Activated CD4-positive, alpha-beta T cell treated with anti-CD3 and anti-CD28 coated beads, Interleukin-2, Interleukin-6, amounts not matched to agents 100 ng/mL and 50 ng/mL, durations not matched to agents 16 hours and 8 hours (primary cell): ENCODE measurements around the gene HOXA10.

Source experiments
- DNase-seq: peaks from one replicate; pipeline ENCODE4 v3.0.0-alpha.2; 2020

Gene HOXA10

DNA sequence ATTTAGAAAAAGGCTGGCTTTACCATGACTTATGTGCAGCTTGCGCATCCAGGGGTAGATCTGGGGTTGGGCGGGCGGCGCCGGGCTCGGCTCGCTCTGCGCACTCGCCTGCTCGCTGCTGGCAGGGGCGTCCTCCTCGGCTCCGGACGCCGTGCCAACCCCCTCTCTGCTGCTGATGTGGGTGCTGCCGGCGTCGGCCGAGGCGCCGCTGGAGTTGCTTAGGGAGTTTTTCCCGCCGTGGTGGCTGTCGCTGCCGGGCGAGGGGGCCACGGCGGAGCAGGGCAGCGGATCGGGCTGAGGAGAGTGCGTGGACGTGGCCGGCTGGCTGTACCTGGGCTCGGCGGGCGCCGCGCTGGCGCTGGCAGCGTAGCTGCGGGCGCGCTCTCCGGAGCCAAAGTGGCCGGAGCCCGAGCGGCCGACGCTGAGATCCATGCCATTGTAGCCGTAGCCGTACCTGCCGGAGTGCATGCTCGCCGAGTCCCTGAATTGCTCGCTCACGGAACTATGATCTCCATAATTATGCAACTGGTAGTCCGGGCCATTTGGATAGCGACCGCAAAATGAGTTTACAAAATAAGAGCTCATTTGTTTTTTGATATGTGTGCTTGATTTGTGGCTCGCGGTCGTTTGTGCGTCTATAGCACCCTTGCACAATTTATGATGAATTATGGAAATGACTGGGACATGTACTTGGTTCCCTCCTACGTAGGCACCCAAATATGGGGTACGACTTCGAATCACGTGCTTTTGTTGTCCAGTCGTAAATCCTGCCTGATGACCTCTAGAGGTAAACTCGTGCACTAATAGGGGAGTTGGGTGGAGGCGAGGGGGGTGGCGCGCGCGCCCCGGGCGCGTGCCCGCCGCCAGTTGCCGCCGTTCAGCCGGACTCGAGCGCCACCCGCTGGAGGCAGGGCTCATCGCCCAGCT, 30.8 kb downstream of the HOXA10 start, which contains the start of gene HOXA5:
HOXA5 (minus strand) TSS at position 659 of the 927 bp plus-strand sequence; CDS start at position 585, 74 bp downstream.
- DNase-seq = no peak

DNA sequence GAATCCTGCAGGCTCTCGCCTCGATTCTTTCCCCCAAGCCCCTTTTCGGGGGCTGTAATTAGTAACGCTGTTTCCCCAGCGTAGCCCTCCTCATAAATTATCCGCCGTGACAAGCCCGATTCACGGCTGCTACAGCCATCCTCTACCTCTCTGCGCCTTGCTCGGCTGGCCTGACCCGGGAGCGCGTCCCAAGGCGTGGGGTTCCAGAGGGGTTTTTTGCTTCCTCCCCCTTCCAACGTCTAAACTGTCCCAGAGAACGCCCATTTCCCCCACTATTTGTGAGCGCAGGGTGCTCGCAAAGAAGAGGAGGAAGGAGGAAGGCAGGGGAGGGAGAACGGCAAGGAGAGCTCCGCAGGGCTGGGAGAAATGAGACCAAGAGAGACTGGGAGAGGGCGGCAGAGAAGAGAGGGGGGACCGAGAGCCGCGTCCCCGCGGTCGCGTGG, 31.5 kb downstream of the HOXA10 start:
- DNase-seq = no peak

DNA sequence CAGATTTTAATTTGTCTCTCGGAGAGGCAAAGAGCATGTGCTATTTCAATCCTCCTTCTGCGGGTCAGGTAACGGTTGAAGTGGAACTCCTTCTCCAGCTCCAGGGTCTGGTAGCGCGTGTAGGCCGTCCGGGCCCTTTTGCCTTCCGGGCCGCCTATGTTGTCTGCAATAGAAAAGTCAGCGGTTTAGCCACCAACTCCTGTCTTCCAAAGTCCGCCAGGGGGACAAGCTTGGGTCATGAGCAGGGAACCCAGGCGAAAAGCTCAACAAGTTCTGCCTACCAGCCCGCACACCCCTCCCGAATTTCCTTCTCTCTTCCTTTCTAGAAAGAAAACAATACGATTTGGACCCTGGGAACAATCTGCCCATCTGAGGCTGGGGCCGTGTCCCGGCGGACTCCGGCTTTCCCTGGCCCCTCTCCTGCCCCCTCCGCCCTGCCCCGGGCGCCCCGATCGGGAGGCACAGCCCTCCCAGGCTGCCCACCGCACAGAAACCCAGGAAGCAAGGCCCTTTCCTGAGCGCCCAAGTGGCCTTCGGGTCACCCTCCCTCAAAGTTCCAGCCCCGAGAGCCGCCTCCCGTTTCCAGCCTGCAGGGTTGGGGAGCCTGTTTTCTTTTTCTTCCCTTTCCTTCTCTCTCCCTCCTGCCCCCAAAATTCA, 32.1 kb downstream of the HOXA10 start:
- DNase-seq = no peak

DNA sequence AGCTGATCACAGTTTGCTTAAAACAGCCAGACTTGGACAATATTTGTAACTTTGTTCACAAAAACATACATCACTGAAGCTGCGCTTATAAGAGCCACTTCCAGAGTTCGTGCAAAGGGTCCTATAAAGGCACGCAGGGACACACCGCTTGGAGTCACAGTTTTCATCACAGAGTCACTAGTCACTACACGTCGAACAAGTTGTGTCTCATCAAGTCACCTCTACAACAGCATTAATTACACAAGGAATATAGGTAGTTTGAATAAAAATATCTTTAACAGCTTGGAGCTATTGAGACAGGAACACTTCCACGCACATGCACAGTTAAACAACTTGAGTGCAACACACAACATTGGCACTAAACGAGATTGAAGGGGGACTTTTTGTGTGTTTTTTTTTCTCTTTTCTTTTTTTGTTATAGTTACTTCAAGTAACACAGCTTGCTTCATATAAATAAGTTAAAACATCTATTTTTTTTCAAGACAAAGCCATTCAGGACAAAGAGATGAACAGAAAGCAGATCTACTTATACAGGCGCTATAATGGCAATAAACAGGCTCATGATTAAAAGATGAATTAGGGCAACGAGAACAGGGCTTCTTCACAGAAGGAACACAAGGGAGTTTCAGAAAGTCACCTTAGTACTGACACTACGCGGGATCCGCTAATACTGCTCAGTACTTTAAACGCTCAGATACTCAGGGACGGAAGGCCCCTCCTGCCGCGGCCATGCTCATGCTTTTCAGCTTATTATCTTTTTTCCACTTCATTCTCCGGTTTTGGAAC, 32.8 kb downstream of the HOXA10 start:
- no peak for DNase-seq

DNA sequence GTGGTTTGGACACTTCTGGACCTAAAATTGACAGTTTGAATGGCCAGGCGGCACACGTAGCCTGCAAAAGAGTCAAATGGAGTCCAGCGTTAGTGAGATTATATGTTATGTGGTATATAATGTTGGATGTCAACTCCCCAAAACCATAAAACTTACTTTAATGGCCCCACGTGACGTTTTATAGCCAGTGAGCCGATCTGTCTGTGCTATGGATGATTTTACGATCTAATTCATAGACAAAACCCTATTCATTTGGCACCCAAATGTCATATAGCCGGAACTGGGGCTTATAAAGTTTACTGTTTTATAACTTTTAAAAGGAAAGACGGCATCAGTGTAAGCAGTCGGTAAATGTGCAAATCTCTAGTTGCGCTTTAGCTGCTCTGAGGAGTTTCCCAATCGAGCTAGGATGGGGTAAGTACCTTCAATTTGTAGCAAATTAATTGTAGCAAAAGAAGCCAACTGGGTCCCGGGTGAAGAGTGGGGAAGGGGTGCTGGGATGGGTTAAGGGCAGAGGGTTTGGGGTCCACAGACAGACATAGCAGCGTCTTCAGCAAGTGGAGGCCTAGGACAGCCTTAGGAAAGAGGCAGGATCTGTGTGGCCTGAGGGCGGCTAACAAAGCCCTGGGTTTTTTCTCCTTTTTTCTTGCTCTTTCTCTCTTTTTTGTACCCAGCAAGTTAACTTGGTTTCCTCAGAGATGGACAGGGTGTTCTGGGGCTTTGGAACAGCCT, 33.8 kb downstream of the HOXA10 start:
- no peak for DNase-seq

DNA sequence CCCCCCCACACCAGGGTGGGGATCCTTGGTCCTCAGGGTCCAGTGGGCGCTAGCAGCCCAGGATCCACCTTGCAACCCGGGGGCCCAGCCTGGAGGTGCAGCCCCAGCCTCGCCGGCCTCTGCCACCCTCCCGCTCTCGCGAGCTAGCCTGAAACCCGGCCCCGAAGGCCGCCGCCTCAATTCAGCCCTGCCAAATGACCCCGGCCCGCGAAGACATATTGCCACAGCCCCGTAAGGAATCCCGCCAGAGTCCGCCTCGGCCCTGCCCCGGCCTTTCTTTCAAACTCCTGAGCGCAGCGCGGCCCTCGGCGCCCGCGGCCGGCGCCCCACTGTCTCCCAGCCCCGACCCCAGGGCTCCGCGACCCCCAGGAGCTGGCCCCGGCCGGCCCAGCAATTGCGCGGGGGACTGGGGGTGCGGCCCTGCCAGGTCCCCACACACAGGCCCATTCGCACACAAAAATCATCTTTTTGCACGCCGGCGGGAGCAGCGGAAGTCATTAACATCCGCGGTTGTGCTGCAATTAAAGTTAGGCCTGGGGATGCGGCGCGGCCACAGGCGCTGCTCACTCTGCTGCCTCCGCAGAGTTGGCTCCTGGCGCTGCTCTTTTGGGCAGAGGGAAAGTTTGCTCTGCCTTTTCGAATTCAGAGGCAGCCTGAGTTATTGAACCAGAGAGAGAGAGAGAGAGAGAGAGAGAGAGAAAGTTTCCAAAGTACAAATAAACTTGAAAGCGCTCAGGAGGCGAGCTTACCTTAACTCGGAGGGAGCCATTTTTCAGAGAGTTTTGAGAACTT, 34.6 kb downstream of the HOXA10 start:
- DNase-seq = no peak

DNA sequence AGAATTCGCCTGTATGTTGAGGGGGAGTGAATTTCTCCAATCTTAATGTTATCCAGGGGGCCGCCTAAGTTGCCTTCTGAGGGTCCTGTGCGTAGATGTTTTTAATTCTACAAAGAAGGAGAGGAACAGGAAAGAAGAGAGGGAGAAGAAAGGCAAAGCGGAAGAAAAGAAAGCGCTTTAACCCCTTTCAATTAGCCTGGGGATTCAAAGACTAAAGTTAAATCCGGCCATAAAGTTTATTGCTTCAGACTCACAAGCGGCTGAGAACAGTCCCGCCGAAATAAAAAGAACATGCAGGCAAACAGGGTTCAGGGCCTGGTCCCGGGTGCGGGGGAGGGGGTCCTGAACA, 35.2 kb downstream of the HOXA10 start:
- DNase-seq = no peak

DNA sequence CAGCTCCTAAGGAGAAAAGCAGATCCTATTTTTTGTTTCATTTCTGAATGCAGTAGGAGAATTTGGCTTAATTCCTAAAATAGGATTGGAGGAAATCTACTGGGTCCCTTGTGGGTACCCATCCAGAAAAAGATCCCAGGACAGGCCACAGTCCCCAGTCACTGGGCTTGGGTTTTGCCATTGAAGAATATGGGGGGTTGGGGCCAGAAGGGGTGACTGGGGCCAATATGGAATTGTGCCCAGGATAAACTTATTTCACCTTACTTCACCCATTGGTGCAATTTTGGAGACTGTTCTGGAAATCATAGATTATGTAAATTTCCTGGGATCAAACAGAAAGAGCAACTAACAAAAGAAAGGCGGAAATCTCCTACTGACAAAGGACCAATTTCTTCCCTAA, 35.6 kb downstream of the HOXA10 start:
- no peak for DNase-seq

DNA sequence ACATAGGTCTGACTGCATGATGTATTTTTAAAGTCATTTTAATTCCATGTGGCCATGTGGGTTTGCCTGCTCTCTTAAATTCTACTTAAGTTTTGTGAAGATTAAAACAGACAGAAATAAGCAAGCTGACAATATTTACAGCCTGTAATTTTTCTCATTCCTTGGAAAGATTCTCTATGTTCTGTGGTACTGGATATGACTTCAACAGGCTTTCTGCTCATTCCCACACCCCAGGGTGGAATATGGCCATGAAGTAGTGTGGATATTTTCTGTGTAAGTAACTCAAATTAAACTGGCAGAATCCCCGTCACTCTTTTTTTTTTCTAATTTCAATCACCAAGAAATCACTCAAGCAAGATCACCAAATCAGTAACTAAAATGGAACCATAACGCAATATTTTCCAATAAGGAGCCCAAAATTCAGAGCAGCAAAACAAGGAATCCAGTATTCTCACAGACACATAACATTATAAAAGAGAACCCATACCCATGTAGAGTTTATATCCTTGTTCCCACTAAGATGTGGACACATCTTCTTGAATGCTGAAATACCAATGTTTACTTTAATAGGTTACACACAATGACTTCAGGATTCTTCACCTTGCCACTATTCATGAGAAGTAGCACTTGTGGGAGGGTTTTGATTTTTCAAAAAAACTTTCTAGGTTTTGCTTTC, 36.3 kb downstream of the HOXA10 start:
- DNase-seq = no peak

DNA sequence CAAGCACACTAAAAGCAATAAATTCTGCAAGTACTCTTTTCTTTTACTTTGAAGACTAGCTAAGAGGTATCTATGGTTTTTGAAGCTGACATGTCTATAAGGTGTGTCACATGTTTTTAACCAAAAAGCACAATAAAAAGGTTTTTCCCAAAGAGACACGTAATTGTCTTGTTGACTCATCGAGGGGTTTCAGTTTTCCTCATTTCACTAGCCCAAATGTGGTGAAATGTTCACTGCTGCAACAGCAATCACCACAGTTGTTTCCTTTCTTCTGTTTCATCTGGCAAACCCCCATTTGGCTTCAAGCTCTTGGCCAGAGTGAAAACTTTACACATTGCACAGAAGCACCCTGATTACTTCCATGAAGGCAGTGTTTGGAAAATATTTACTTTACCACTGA, 39.7 kb downstream of the HOXA10 start:
- DNase-seq = peak; percentile 81

DNA sequence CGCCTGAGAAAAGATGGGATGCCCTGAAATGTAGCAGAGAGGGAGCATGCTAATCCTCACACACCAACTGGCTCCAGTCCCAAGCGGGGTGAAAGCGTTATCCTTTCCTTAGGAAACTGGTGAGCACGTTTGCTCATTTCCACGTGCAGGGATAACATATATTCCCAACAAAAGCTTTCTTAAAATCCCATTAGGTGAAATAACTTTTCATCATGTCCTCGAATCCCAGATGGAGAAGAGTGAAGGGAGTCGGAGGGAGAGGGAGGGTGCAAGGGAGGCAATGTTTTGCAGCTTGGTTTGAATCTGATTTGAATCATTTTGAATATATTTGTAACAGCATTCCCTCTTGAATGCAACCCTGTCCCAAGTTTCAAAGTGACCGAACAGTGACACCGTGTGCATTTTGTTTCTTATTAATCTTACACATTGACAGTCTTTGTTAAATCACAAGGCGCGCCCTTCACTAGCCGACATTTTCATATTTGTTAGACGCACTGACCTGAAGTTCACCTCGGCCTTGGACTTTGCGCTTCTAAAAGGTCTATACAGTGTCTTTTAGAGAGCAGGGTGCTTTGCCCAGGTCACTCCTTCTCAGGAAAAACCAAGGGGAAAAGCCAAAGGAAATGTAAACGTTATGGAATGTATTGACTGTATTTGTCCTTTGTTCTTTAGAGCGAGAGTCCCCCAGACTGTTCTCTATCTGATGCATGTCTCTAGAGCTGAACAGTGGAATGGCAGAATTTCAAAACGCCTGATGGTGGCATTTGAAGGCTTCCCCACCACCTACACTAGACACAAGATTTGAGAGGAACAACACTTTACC, 40.5 kb downstream of the HOXA10 start:
- no peak for DNase-seq

DNA sequence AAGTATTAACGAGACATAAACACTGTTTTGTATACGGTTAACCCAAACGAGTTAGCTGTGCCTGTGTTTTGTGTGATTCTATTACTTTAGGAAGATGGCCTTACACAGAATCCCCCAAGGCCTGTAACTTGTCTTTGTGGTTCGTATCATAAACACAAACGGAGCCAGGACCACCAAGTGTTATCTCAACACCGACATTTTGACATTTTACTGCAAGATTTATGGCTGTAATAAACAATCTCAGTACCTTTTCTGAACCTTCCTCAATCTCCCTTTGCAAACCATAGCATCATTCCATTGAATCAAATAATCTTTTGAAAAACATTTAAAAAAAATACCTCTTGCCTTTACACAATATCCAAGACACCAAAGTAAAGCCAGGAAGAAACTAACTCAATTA, 41.1 kb downstream of the HOXA10 start:
- no peak for DNase-seq

DNA sequence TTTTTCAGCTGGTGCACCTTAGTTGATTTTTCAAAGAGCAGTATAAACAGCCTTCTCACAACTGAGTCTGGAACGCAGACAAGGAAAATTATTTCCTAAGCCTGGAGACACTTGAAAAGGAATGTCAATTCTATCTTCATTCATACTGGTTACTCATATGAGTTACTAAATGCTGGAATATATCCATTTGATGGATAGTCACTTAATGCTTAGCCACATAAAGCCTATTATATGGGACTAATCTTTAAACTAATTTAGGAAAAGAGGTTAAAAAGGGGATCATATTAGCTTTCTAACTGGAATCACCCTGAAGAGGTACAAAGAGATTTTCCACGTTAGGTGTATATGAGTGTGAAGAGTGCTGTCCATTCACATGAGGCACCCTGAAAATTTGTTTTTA, 41.9 kb downstream of the HOXA10 start:
- DNase-seq = no peak

DNA sequence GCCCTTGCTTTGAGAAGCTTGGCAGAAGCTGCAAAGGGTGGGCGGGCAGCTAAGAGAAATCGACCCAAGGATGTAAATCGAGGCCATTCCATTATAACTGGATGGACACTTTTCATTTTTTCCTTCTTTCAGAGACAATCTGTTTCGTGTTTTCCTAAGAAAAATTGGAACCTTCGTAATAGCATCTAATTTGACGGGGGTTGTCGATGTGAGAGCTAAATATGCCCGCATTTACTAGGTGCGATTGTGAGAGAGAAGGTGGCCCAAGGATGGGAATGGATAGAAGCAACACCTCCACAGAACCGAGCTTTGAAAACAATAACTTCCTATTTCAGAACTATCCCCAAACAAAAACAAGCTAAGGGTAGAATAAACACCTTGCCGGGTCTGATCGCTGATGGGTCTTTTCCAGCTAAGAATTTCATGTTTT, 42.7 kb downstream of the HOXA10 start:
- DNase-seq = no peak

DNA sequence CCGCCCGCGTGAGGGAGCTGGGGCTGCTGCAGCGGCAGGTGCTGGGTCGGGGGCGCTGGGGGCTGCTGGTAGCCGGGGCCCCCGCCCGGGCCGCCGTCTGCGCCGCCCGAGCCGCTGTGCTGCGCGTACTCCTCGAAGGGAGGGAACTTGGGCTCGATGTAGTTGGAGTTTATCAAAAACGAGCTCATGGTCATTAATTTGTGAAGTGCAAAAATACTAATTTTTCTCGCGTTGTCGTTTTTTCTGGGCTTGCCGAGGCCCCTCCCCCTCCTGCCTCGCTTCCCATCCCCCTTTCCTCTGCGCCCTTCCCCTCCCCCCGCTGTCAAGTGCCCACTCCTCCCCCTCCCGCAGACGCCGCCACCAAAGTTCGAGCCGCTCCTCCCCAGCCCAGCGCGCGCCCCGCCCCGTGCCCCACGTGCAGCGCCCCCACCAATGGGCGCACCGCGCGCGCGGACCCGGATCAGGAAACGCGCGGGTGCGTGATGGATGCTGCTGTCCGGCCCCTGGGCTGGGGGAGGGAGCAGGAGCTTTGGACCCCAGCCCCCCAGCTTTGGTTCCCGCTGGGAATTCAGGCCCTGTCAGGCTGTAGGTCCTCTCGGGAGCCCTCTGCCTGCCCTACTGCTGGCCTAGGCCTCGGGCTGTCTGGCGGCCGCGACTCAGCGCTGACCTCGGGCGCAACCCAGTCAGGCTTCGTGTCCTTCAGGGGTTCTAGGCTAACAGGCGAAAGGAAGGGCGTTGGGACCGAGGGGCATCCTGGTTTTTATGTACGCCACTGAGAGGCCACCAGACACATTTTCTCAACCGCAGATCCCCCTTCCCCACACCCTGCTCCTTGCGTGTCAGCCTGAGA, 43.4 kb downstream of the HOXA10 start, which contains the start of gene HOXA4:
HOXA4 (minus strand) TSS at position 218 of the 850 bp plus-strand sequence; CDS start at position 194, 24 bp downstream.
- DNase-seq = peak; percentile 78

DNA sequence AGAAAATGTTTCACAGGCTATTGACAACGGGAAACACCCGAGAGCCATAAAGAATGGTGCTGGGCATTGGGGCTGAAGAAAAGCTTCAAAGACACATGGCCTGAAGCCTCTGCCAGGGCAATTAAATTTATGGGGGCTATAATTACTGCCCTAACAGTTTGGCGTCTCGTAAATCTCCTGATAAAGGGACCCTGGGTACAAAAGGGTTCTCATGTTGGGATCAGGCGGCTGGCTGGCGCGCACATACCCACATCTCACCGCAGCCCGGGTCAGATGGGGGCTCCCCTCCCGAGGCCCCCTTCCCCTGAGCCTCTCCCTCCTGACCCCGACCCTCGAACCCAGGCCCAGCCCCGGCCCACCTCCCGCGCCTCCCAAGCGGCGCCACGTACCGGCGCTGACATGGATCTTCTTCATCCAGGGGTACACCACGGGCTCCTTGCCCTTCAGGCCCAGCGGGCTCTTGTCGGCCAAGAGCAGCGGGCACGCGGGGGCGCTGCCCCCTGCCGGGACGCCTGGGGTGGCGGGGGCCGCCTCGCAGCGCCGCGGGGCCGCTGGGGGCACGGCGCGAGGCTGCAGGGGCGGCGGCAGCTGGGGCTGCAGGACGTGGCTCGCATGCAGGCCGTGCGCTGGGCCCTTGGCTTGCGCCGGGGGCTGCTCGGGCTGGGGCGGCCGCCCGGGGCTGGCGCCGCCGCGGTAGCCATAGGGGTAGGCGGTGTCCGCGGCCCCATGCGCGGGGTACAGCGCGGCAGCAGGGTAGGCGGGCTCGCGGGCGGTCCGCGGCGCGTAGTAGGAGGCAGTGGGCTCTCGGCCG, 44.2 kb downstream of the HOXA10 start:
- no peak for DNase-seq

DNA sequence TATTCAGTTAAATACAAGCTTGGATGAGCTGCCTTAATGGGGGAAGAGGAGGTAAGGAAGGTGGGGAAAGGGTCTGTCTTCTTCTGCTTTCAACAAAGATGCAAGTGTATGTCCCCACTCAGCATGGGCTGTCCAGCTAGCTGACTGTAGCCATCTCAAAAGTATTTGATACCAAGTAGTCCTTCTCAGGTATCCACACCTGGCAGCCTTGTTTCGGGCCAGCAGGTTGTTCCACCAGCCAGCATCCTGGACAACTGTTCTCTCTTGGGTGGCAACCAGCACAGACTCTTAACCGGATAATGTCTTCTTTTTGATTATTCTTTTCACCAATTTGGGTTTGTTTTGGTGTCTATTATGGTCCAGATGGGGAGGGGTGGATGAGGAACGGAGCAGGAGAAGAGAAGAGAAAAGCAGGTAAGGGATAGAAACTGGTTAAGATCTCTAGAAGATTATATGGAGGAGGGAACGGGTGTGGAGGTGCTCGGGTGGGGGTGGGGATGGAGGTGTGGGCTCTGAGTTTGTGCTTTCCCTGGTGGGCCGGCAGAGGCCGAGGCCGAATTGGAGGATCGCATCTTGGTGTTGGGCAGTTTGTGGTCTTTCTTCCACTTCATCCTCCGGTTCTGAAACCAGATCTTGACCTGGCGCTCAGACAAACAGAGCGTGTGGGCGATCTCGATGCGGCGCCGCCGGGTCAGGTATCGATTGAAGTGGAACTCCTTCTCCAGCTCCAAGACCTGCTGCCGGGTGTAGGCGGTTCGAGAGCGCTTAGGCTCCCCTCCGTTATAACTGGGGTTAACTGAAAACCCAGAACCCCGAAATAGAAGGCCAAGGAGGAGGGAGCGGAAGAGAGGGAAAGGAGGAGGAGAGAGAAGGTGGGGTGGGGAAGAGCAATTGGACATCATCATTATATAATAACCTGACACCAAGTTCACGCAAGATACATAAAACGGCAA, 45.1 kb downstream of the HOXA10 start:
- DNase-seq = no peak
